CD4-positive, alpha-beta T cell treated with Interleukin-21 for 1 hour (primary cell): ENCODE measurements around the gene DNAJC12.
"Not testable (repeated sequence)": the region's sequence is repeated elsewhere in the genome, so short reads cannot be mapped to it uniquely, and the experiment has no call there.

Source experiments
- DNase-seq: peaks from one replicate; pipeline ENCODE4 v3.0.0-alpha.2; 2020

Gene DNAJC12

DNA sequence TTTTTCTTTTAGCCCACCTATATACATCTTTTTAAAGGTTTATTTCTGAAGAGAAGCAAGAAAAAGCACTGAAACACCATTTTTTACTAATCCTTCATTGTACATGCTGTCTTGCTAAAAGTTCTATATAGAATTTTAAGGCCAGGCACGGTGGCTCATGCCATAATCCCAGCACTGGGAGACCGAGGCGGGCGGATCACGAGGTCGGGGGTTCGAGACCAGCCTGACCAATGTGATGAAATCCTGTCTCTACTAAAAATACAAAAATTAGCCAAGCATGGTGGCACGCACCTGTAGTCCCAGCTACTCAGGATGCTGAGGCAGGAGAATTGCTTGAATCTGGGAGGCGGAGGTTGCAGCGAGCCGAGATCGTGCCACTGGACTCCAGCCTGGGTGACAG, 1.5 kb upstream of the DNAJC12 start:
- DNase-seq, result not testable (repeated sequence)

DNA sequence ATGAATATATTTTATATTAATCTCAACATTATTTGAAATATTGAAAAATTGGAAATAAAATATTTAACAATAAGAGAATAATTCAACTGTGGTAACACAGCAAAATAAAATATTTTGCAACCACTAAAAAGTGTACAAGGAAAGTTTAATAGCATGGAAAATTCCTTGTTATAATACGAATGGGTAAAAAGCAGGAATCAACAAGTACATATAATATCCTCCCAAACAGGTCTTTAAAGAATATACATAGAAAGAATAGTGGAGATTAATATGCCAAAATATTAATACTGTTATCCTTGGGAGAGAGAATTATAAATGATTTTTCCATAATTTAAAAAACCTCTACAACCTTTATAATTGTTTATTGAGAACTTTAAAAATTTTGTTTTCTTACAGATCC, 1.0 kb downstream of the DNAJC12 start:
- DNase-seq, result no peak

DNA sequence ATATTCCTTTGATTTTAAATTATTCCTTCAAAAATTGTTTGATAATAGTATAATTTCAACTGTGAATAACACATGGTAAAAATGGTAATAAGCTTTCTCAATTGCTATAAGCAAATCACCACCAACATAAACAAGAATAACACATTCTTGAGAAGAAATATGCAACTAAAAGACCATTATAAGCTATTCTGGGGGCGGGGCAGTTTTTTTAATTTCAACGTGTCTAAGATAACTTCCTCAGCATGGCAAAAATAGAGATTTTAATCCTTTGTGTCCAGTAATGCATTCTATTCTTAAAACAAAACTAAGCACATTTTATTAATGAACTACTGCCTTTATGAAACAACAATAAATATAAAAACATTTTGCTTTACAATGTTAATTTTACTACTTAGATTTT, 1.5 kb downstream of the DNAJC12 start:
- no peak for DNase-seq

DNA sequence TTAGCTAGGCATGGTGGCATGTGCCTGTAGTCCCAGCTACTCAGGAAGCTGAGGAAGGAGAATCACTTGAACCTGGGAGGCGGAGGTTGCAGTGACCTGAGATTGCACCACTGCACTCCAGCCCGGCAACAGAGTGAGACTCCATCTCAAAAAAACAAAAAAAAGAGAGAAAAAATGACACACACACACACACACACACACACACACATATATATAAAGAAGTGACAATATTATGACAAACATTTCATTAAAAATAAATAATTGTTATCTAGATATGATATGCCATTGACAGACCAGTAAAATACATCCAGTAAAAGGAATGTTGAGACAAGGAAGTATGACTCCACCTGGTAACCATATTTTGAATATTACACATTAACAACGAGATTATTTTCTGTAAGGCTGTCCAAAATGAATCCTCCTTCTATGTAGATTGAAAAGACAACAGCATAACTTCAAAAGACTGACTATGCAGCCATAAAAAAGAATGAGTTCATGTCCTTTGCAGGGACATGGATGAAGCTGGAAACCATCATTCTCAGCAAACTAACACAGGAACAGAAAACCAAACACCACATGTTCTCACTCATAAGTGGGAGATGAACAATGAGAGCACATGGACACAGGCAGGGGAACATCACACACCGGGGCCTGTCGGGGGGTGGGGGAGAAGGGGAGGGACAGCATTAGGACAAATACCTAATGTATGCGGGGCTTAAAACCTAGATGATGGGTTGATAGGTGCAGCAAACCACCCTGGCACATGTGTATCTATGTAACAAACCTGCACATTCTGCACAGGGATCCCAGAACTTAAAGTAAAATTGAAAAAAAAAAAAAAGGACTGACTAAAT, 2.2 kb downstream of the DNAJC12 start:
- not testable (repeated sequence) for DNase-seq

DNA sequence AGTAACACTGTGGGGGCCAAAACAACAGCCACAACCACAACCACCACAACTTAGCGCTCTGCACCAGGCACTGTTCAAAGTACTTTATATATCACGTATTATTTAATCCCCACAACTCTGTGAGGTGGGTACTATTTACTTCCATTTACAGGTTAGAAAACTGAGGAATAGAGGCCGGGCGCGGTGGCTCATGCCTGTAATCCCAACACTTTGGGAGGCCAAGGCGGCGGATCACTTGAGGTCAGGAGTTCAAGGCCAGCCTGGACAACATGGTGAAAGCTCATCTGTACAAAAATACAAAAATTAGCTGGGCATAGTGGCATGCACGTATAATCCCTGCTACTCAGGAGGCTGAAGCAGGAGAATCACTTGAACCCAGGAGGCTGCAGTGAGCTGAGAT, 3.6 kb downstream of the DNAJC12 start:
- no peak for DNase-seq

DNA sequence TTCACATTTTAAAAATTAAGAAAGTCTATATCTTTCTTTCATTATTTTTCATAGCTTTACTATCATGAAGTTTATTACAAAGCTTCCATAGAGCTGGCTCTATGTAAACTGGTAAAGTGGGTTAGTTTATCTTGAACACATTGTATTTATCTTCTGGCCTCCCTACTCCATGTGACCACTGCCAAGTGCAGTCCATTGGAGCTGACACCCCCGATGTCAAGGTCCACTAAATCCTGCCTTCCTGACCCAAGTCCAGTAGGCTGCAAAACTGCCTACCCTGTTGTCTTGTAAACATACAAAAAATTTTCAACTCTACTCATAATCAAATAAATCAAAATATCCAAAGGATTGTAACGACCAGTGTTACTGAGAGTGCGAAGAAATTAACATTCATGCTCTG, 10.2 kb downstream of the DNAJC12 start:
- DNase-seq, result no peak

DNA sequence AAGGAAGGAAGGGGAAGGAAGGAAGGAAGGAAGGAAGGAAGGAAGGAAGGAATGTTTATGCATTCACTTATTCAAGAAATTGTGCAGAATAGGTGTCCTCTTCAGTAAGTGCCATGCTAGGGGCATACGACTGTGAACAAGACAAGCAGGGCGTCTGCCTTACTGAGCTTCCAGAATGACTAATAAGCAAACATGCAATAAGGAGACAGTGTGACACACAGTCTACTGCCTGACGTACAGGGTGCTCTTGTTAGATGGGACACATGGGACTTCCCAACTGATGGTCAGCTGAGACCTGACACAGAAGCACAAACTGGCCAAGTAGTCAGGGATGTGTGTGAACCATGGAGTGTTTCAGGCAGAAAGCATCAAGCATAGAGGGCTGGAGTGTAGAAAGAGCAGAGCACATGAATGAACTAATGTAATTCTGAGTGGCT, 18.2 kb downstream of the DNAJC12 start:
- no peak for DNase-seq

DNA sequence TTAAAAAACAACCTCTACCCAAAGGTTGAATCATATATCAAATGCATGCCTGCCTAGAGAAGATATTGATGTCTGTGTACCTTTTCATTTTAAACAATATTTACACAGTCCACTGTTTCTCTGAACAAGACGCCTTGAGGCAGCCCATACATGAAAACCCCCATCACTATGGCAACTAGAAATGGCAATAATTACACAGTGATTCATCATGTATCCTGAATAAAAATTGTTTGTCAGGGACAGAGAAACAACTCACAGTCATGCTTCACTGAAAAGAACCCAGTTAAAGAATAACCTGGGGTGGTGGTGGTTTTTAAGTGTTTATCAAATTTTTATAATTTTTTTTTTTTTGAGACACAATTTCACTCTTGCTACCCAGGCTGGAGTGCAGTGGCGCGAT, 19.7 kb downstream of the DNAJC12 start:
- no peak for DNase-seq

DNA sequence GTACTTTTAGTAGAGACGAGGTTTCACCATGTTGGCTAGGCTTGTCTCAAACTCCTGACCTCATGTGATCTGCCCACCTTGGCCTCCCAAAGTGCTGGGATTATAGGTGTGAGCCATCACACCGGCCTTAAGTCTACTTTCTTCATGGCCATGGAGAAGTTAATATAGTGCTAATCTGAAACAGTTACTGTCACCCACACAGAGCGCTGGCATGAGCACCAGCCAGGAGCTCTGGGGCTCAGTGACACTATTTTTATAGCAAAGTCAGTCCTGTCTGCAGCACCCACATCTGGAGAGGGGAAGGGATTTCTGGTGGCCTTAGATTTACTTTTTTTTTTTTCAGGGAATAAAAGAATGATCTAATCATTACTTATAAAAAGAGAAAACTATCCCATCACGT, 21.3 kb downstream of the DNAJC12 start:
- no peak for DNase-seq

DNA sequence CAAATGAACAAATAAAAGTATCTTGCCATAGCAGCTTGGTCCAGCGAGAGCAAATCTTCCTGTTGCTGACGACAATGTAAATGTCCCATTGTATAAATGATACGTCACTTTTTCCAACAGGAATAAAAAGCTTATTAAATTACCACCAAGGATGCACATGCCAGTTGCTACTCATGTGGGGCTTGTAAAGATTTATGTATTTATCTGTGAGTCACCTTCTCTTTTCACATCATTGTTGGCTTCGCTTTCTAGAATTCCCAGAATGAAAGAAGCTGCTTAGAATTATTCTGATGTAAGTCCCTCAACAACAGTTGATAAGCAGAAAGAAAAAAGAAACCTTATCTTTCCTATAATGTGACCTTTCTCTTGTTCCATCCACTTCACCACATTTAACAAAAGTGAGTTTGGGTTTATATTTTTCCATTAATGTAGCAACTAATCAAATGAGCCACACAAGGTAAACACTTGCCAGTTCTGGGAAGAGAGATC, 22.4 kb downstream of the DNAJC12 start:
- DNase-seq, result no peak

DNA sequence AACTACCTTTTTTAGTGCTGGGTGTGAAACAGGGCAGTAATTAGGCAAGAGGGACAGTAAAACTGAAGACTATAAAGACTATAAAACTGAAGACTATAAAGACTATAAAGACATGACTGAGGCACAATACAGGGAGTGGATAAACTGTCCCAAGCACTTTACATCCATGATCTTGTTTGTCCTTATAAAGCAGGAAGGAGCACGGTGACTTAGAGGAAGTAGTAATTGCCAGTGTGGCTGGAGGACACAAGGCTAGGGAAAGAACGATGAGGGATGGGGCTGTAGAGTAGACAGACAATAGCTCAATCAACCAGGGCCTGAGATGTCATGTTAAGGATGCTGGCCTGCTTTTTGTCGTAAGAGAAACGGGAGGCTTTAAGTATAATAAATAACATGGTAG, 26.0 kb downstream of the DNAJC12 start:
- no peak for DNase-seq

DNA sequence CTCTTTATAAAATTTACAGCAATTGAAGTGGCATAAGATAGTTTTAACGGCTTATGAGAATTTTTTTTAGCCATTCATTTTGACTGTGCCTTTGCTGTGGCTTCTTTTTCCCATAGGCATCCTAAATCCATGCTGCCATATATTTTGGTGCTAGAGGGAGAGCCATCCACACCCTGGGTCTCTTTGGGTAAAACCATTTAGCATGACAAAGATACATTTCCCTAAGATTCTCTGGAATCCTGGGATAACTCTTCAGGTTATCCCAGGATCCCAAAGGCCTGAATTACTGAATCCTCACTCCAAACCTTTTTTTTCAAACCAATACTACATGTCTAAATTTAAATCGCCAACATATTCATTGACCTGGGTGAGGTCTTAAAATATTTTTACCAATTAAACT, 28.9 kb downstream of the DNAJC12 start:
- DNase-seq, result no peak

DNA sequence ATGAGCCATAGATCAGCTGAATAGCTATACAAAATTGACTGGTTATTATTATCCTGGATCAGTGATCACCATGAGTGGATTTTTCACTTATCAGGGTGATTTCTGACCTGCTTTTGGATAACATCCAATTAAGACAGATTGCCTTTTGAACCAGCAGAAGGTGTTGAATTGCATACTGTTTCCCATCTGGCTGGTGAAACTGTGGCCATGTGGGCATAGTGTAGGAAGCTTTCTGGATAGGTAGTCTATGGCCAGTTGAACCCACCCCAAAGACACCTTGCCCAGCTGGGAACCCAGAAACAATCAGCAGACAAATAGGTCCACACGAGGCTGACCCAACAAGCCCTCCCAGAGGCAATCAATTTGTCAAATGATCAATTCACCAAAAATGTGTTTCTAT, 29.3 kb downstream of the DNAJC12 start:
- no peak for DNase-seq

DNA sequence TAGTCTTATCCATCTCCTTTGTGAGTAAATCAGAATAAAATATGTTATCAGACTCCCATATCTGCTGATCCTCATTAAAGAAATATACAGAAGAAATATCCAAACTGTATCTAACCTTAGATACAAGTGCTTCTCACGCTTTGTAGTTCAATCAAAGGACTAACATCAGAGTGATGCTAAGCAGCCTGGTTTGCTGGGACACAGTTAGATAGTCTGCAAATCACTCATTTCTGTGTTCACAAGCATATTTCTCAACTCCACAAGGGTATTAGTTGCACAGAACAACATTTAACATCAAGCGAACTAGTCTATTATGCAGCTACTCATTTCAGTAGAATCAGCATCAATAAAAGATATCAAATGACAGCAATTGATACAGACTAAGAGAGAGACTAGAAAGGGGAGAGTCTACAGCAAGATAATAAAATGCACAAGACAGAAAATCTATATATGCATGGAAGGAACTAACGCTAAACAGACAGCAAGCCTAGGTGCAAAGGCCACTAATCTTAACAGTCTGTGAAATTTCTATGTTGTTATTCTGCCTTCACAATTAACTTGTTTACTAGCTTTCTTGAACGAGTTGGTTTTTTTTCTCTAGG, 30.0 kb downstream of the DNAJC12 start:
- DNase-seq, result no peak

DNA sequence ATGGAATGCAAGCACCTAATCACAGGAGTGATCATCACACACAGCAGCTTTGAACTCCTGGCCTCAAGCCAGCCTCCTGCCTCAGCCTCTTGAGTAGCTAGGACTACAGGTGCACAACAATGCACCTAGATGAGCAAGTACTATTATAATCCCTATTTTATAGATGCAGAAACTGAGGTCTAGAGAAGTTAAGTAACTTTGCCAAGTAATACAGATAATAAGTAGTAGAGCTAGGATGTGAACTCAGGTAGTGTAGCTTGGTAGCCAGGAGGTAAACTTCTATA, 33.7 kb downstream of the DNAJC12 start:
- no peak for DNase-seq

DNA sequence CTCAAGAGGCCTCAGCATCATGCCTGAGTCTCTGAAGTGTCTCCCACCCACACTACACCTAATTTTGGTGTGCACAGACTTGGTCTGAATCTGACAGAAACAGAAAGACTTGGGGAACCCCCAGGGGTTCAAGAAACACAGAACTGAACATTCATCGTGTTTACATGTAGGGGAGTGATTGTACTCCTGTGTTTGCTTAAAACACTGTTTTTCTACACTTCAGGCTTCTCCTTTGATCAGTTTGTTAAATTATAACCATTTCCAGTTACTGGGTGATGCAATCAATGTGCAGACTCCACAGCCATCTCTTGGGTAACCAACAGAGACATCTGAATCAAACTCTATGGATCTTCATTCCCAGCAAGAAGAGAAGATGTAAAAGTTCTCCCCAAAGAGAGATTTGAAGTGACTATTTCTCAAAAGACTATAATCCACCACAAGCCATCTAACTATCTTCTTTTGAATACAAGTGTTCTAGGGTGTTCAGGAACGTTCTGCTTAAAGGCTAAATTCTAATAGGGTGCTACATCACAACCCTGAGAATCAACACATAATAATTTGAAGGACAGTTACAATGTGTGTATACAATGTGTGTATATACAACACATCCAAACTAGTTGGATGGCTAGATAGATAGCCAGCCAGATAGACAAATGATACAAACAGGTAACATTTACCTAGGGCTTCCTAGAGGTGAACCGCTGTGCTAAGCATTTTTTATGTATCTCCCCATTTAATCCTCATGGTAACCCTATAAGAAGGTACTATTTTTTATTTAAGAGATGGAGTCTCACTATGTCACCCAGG, 34.2 kb downstream of the DNAJC12 start:
- DNase-seq, result no peak

DNA sequence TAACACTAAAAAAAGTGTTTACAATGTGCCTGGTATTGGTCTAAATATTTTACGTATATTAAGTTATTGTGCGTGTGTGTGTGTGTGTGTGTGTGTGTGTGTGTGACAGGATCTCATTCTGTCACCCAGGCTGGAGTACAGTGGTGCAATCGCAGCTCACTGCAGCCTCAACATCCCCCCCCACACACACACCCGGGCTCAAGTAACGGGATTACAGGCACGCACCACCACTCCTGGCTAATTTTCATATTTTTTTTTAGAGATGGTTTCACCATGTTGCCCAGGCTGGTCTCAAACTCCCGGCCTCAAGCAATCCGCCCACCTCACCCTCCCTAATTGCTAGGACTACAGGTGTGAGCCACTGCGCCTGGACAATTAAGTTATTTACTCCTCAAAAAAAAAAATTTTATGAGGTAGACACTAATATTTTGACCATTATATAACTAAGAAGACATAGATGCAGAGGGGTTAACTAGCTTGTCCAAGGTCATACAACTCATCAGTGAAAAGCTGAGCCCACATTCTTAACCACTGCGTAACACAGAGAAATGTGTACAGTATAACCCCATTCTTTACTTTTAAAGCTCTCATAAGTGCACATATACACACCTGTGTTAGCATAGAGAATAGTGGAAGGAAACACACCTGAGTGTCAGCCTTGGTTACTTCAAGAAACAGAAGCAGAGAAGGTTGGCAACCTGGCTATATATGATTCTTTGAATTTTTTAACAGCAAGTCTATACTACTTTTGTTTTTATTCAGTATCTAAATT, 35.0 kb downstream of the DNAJC12 start:
- no peak for DNase-seq

DNA sequence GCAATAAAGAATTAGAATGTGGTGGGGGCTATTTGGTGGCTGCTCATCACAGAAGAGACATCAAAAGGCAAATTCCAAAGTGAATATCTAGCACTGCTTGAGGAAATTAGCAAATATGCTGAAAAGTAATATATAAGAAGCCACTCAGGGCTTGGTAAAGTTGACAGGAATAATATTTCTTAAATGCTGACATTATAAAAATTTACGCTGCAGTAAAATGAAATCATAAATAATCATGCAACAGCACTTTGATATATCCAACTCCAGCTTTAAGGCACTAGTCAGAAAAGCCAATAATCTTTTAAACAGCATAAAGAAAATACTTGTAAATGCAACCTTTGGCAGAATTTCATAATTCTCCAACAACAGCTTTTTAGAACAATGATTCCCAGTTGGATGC, 36.9 kb downstream of the DNAJC12 start:
- DNase-seq, result no peak

DNA sequence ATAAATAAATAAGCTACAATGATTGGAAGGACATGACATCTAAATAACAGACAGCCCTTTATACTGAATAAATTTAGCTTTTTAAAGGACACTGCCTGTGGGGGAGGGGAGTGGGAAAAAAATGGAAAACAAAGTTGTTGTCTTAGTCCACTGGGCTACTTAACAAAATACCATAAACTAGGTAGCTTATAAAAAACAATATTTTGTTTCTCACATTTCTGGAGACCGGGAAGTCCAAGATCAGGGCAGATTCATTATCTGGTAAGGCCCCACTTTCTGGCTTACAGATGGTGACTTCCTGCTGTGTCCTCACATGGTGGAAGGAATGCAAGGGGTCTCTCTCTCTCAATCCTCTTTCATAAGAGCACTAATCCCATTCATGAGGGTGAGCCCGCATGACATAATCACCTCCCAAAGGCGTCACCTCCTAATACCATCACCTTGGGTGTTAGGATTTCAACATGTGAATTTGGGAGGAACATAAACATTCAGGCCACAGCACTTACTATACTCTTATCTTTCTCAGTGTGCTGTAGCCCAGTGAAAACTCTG, 43.0 kb downstream of the DNAJC12 start:
- no peak for DNase-seq

DNA sequence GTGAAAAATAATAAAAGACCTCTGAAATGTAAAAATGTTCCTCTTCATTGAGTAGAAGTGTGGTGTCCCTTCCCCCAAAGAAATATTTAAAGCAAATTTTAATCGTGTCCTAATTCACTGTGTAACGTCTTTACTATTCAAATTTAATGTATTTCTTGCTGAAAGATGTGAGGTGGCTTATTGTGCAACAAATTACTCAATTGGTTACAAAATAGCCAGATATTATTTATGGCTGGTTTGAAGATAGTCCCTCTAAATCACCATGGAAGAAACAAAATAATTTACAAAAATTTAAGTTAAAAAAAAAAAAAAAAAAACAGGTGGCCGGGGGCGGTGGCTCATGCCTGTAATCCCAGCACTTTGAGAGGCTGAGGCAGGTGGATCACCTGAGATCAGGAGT, 43.7 kb downstream of the DNAJC12 start:
- no peak for DNase-seq

DNA sequence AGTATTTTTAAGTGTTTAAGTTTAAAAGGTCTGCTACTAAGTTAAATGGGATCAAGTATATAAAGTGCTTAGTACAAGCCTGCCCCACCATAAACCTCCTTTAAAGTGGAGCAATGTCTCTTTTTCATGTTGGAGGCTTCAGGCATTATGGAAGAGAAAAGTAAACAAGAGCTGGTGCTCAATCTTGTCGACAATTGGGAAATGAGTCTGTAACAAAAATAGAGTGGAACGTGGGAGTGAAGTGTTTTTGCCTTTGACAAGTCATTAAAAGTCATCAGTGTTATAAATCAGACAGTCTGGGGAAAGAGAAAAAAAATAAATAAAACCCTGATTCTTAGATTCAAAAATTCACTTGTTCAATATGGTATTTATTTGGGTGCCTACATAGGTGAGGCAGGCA, 44.7 kb downstream of the DNAJC12 start:
- no peak for DNase-seq

DNA sequence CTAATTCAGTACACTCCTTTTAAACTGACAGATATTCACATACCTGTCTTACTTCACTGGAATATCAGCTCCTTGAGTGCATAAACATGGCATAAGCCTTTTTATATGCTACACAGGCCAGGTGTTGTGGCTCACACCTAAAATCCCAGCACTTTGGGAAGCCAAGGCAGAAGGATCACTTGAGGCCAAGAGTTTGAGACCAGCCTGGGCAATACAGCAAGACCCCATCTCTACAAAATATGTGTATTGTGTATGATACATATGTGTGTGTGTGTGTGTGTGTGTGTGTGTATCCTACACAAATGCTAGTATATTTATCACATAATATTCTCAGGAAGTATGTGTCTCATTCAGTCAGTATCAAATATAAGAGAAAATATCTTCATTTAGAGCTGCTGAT, 45.3 kb downstream of the DNAJC12 start:
- DNase-seq, result no peak
